Posterior vena cava (tissue), 2 donors: ENCODE data around the gene CLIP1. TPM values are rescaled to one million over a fixed set of nuclear protein-coding genes. Genes with fewer than 3 reads are reported as not detected.

Experiments used
- DNase-seq: peaks from one replicate; pipeline ENCODE4 v3.0.0-alpha.2; 2020; ENCODE audit warnings: low spot score
- intact Hi-C, 2 donors: fragments of 100-400 bp; cut with DNase I; formaldehyde crosslinking; loops; one replicate each; pipeline versions ENCODE4 v1.14.1 to v1.14.2; 2022 to 2023
- total RNA-seq, 2 donors: library from RNA; stranded (reverse); fragmentation: NEBNext Ultra II Directional; extraction: Animal tissue kit (Norgen Biotek cat#: 25700); gene quantifications; one replicate each; pipeline ENCODE4 v1.2.1, GENCODE V29; 2021
- donor health status: DM: yes; HTN: yes; CAD: no.
- donor health status: DM: yes; HTN: yes; CAD: no.

Gene CLIP1
- total RNA-seq, 2 donors from 2014 or later, result 141 to 226 TPM

GRCh38 chr12:122333142-122334087, 89.1 kb downstream of the CLIP1 start:
- no peak for DNase-seq
- intact Hi-C loops, result no loop called here

GRCh38 chr12:122327494-122328385, 94.7 kb downstream of the CLIP1 start:
- no peak for DNase-seq

GRCh38 chr12:122327014-122327413, 95.5 kb downstream of the CLIP1 start:
- intact Hi-C loops, result no loop called here

More at GRCh38 chr12:122327494-122328385, 94.7 kb downstream of the CLIP1 start:
- intact Hi-C loops, result no loop called here

GRCh38 chr12:122326586-122326985, 95.9 kb downstream of the CLIP1 start:
- intact Hi-C loops, result no loop called here
- no peak for DNase-seq

More at GRCh38 chr12:122327014-122327413, 95.5 kb downstream of the CLIP1 start:
- DNase-seq, result no peak

- intact Hi-C loops, result no loop called here
- DNase-seq, result no peak
Observed at GRCh38 chr12:122323311-122324019, 99.0 kb downstream of the CLIP1 start.

- intact Hi-C loops, result no loop called here
- DNase-seq, result no peak
Observed at GRCh38 chr12:122322501-122322900, 100.0 kb downstream of the CLIP1 start.

GRCh38 chr12:122318607-122319605, 103.6 kb downstream of the CLIP1 start:
- DNase-seq, result no peak

GRCh38 chr12:122312926-122313325, 109.5 kb downstream of the CLIP1 start:
- DNase-seq, result no peak
- intact Hi-C loops, result no loop called here

More at GRCh38 chr12:122318607-122319605, 103.6 kb downstream of the CLIP1 start:
- intact Hi-C loops, result no loop called here

GRCh38 chr12:122311696-122312095, 110.8 kb downstream of the CLIP1 start:
- no peak for DNase-seq
- intact Hi-C loops, result no loop called here

- intact Hi-C loops, result no loop called here
- DNase-seq, result no peak
Observed at GRCh38 chr12:122310626-122311333, 111.7 kb downstream of the CLIP1 start.

GRCh38 chr12:122309564-122310121, 112.8 kb downstream of the CLIP1 start:
- intact Hi-C loops, result no loop called here
- DNase-seq, result no peak

GRCh38 chr12:122308811-122309210, 113.7 kb downstream of the CLIP1 start:
- intact Hi-C loops, result no loop called here
- DNase-seq, result no peak

GRCh38 chr12:122306407-122306806, 116.1 kb downstream of the CLIP1 start:
- DNase-seq, result no peak
- intact Hi-C loops, result no loop called here

- intact Hi-C loops, result no loop called here
- DNase-seq, result no peak
Observed at GRCh38 chr12:122304924-122305323, 117.5 kb downstream of the CLIP1 start.

- DNase-seq, result no peak
- intact Hi-C loops, result no loop called here
Observed at GRCh38 chr12:122303068-122303467, 119.4 kb downstream of the CLIP1 start.

- intact Hi-C loops, result no loop called here
- DNase-seq, result no peak
Observed at GRCh38 chr12:122298071-122298748, 124.3 kb downstream of the CLIP1 start.

- intact Hi-C loops, result no loop called here
- DNase-seq, result no peak
Observed at GRCh38 chr12:122297494-122297893, 125.0 kb downstream of the CLIP1 start.
